ENCODE data around the gene SFXN2. TPM values are rescaled to one million over a fixed set of nuclear protein-coding genes. Genes with fewer than 3 reads are reported as not detected.

The SFXN2 gene
- total and polyA plus RNA-seq, 2 donors (not counting 1 experiment from before 2014, with no cell fraction given): 3.1 to 6.5 TPM

DNA sequence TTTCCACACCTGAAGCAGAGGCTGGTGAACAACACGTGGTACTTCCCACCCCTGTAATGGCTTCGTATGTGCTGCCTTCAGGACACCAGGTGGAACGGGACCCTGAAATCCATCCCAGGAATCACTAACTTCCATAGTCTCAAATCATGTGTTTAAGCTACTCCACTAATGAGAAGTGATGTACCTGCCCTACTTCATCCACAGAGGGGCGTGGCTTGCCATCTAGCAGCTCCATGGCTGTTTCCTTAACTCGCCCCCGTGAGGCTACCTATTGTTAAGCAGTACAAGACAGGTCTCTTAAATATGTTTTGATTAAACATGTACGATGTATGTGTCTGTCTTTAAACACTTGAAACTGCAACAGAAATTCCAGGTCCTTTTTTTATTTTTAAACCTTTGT is 32.0 kb upstream of the SFXN2 start:
- no peak for DNase-seq (ENCODE audit: low read depth in 2 of 2)
- Histone ChIP-seq H3K4me1 (ENCODE audit: control insufficient read depth, extremely low read depth, insufficient read depth, low read length) (peaks cover 15% of the 10 kb centered on the region), H4K20me1 (ENCODE audit: control insufficient read depth, extremely low read depth, insufficient read depth, low read length) (no peaks in the 10 kb centered on the region), H3K36me3 (ENCODE audit: control insufficient read depth, insufficient read depth, low read length) (peaks cover 6% of the 10 kb centered on the region), H3K27me3 (ENCODE audit: control insufficient read depth, insufficient read depth, low read length) (no peaks in the 10 kb centered on the region), H2AFZ (ENCODE audit: low read length) (no peak overlapping the region), H3K4me3 (replicated peaks in 1 of 4; ENCODE audit: control extremely low read depth in 1 of 4, insufficient read depth in 1 of 4, low read depth in 3 of 4, low read length in 4 of 4) (no peak overlapping the region), H3K27ac (ENCODE audit: insufficient read depth, low read length) (no peak overlapping the region), H3K9me3 (ENCODE audit: control insufficient read depth, insufficient read depth, low read depth, low read length) (no peaks in the 10 kb centered on the region), H3K4me2 (ENCODE audit: extremely low read depth, insufficient read depth, low read length) (no peak overlapping the region), H3K9ac (ENCODE audit: insufficient read depth, low read length) (no peak overlapping the region), H3K79me2 (ENCODE audit: control insufficient read depth, insufficient read depth, low read length) (no peaks in the 10 kb centered on the region)
- TF ChIP-seq, protein P1, sequence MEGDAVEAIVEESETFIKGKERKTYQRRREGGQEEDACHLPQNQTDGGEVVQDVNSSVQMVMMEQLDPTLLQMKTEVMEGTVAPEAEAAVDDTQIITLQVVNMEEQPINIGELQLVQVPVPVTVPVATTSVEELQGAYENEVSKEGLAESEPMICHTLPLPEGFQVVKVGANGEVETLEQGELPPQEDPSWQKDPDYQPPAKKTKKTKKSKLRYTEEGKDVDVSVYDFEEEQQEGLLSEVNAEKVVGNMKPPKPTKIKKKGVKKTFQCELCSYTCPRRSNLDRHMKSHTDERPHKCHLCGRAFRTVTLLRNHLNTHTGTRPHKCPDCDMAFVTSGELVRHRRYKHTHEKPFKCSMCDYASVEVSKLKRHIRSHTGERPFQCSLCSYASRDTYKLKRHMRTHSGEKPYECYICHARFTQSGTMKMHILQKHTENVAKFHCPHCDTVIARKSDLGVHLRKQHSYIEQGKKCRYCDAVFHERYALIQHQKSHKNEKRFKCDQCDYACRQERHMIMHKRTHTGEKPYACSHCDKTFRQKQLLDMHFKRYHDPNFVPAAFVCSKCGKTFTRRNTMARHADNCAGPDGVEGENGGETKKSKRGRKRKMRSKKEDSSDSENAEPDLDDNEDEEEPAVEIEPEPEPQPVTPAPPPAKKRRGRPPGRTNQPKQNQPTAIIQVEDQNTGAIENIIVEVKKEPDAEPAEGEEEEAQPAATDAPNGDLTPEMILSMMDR (conservative IDR thresholded peaks at IDR 0.05 in 1 of 2, IDR thresholded peaks at IDR 0.05 in 1 of 2; ENCODE audit: low read depth in 1 of 2, low read length in 2 of 2): no peak
- no peak for TF ChIP-seq EZH2 (IDR thresholded peaks at IDR 0.05; ENCODE audit: low read length, missing control alignments)

DNA sequence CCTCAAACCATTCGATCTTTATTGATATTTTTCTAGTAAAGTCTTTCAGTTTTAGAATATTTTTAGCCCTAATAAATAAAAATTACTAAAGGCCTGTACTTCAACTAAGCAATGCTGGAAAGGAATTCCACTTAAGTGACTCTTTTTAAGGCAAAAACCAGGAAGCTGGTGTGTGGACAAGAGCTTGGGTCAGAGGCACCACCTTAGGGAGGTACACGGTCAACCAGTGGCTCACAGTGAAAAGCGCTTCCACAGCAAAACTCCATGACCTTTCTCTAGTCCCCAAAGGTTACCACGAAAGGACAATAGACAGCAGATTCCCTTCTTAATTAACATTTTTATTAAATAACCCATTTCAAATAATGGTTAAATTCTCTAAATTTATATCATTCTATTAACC is 31.5 kb upstream of the SFXN2 start:
- Histone ChIP-seq H3K4me3 (replicated peaks in 1 of 4; ENCODE audit: control extremely low read depth in 1 of 4, insufficient read depth in 1 of 4, low read depth in 3 of 4, low read length in 4 of 4) (no peak overlapping the region), H3K9me3 (ENCODE audit: control insufficient read depth, insufficient read depth, low read depth, low read length) (no peaks in the 10 kb centered on the region), H3K4me2 (ENCODE audit: extremely low read depth, insufficient read depth, low read length) (no peak overlapping the region), H3K27me3 (ENCODE audit: control insufficient read depth, insufficient read depth, low read length) (no peaks in the 10 kb centered on the region), H3K9ac (ENCODE audit: insufficient read depth, low read length) (no peak overlapping the region), H3K4me1 (ENCODE audit: control insufficient read depth, extremely low read depth, insufficient read depth, low read length) (peaks cover 10% of the 10 kb centered on the region), H3K27ac (ENCODE audit: insufficient read depth, low read length) (no peak overlapping the region), H2AFZ (ENCODE audit: low read length) (no peak overlapping the region), H4K20me1 (ENCODE audit: control insufficient read depth, extremely low read depth, insufficient read depth, low read length) (no peaks in the 10 kb centered on the region), H3K79me2 (ENCODE audit: control insufficient read depth, insufficient read depth, low read length) (no peaks in the 10 kb centered on the region), H3K36me3 (ENCODE audit: control insufficient read depth, insufficient read depth, low read length) (peaks cover 6% of the 10 kb centered on the region)
- no peak for TF ChIP-seq EZH2 (IDR thresholded peaks at IDR 0.05; ENCODE audit: low read length, missing control alignments)
- TF ChIP-seq, protein P1 (conservative IDR thresholded peaks at IDR 0.05 in 1 of 2, IDR thresholded peaks at IDR 0.05 in 1 of 2; ENCODE audit: low read depth in 1 of 2, low read length in 2 of 2): no peak
- no peak for DNase-seq (ENCODE audit: low read depth in 2 of 2)

DNA sequence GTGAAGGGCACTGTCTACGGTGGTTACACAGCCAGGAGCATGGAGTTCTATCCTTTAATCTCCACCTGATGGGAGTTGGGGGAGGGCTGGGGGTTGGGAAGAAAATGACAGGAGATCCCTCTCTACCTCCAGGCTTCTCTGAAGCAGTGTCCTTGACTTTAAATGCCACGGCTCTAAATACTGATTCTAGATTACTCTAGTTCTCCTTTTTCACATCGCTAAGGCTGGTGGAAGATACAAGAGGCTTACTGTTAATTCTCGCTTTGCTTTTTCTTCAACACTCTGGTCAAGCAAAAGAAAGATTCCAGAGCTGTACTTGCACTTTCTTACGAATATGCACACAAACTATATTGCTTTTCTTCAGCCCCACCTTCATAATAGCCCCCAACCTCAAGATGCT is 30.7 kb upstream of the SFXN2 start:
- TF ChIP-seq EZH2 (IDR thresholded peaks at IDR 0.05; ENCODE audit: low read length, missing control alignments): no peak
- TF ChIP-seq, protein P1 (conservative IDR thresholded peaks at IDR 0.05 in 1 of 2, IDR thresholded peaks at IDR 0.05 in 1 of 2; ENCODE audit: low read depth in 1 of 2, low read length in 2 of 2): no peak
- Histone ChIP-seq H3K9ac (ENCODE audit: insufficient read depth, low read length) (no peak overlapping the region), H3K9me3 (ENCODE audit: control insufficient read depth, insufficient read depth, low read depth, low read length) (no peaks in the 10 kb centered on the region), H4K20me1 (ENCODE audit: control insufficient read depth, extremely low read depth, insufficient read depth, low read length) (no peaks in the 10 kb centered on the region), H3K4me3 (replicated peaks in 1 of 4; ENCODE audit: control extremely low read depth in 1 of 4, insufficient read depth in 1 of 4, low read depth in 3 of 4, low read length in 4 of 4) (no peak overlapping the region), H2AFZ (ENCODE audit: low read length) (no peak overlapping the region), H3K27me3 (ENCODE audit: control insufficient read depth, insufficient read depth, low read length) (no peaks in the 10 kb centered on the region), H3K4me1 (ENCODE audit: control insufficient read depth, extremely low read depth, insufficient read depth, low read length) (peaks cover 4% of the 10 kb centered on the region), H3K27ac (ENCODE audit: insufficient read depth, low read length) (no peak overlapping the region), H3K36me3 (ENCODE audit: control insufficient read depth, insufficient read depth, low read length) (peaks cover 6% of the 10 kb centered on the region), H3K4me2 (ENCODE audit: extremely low read depth, insufficient read depth, low read length) (no peak overlapping the region), H3K79me2 (ENCODE audit: control insufficient read depth, insufficient read depth, low read length) (no peaks in the 10 kb centered on the region)
- no peak for DNase-seq (ENCODE audit: low read depth in 2 of 2)

Measured in fibroblast of lung (primary cell).